HEK293 (cell line): ENCODE data around the gene AP3B1.

Experiments used
- BCL11A ChIP-seq: fragments of 450-650 bp; formaldehyde crosslinking; IDR thresholded peaks from 2 replicates; pipeline ENCODE4 v1.5.1; 2016; ENCODE audit warnings: low read depth, missing biosample characterization, missing genetic modification characterization
- FEZF1 ChIP-seq: fragments of 450-650 bp; formaldehyde crosslinking; IDR thresholded peaks from 2 replicates; pipeline ENCODE4 v1.5.1; 2016; ENCODE audit warnings: missing biosample characterization, missing genetic modification characterization
- GFI1B ChIP-seq: fragments of 450-650 bp; formaldehyde crosslinking; IDR thresholded peaks from 2 replicates; pipeline ENCODE4 v1.5.1; 2016; ENCODE audit warnings: missing biosample characterization, missing genetic modification characterization
- KLF1 ChIP-seq: fragments of 450-650 bp; formaldehyde crosslinking; IDR thresholded peaks from 2 replicates; pipeline ENCODE4 v1.5.1; 2016; ENCODE audit warnings: missing biosample characterization, missing genetic modification characterization
- KLF7 ChIP-seq: fragments of 450-650 bp; formaldehyde crosslinking; IDR thresholded peaks from 2 replicates; pipeline ENCODE4 v1.5.1; 2016; ENCODE audit warnings: missing biosample characterization, missing genetic modification characterization, borderline replicate concordance
- MZF1 ChIP-seq: fragments of 450-650 bp; formaldehyde crosslinking; IDR thresholded peaks from 2 replicates; pipeline ENCODE4 v1.5.1; 2017; ENCODE audit warnings: missing biosample characterization, missing genetic modification characterization, borderline replicate concordance
- OVOL3 ChIP-seq: fragments of 450-650 bp; formaldehyde crosslinking; IDR thresholded peaks from 2 replicates; pipeline ENCODE4 v1.5.1; 2016; ENCODE audit warnings: missing biosample characterization, missing genetic modification characterization
- TCF7L2 ChIP-seq: IDR thresholded peaks from 2 replicates; pipeline ENCODE4 v1.6.1; 2011; ENCODE audit warnings: low read depth, mild to moderate bottlenecking, inconsistent platforms, low read length, moderate library complexity, borderline replicate concordance
- WT1 ChIP-seq: fragments of 450-650 bp; formaldehyde crosslinking; IDR thresholded peaks from 2 replicates; pipeline ENCODE4 v1.5.1; 2016; ENCODE audit warnings: missing biosample characterization, missing genetic modification characterization
- ZBTB20 ChIP-seq: fragments of 450-650 bp; formaldehyde crosslinking; IDR thresholded peaks from 2 replicates; pipeline ENCODE4 v1.5.1; 2016; ENCODE audit warnings: missing biosample characterization, missing genetic modification characterization
- ZNF112 ChIP-seq: fragments of 450-650 bp; formaldehyde crosslinking; IDR thresholded peaks from 2 replicates; pipeline ENCODE4 v1.5.0; 2017; ENCODE audit warnings: missing biosample characterization, missing genetic modification characterization
- ZNF114 ChIP-seq: fragments of 450-650 bp; formaldehyde crosslinking; IDR thresholded peaks from 2 replicates; pipeline ENCODE4 v1.5.0; 2017; ENCODE audit warnings: missing biosample characterization, missing genetic modification characterization
- ZNF121 ChIP-seq: fragments of 450-650 bp; formaldehyde crosslinking; IDR thresholded peaks from 2 replicates; pipeline ENCODE4 v1.5.1; 2016; ENCODE audit warnings: missing biosample characterization, missing genetic modification characterization
- ZNF175 ChIP-seq: fragments of 450-650 bp; formaldehyde crosslinking; IDR thresholded peaks from 2 replicates; pipeline ENCODE4 v1.5.1; 2016; ENCODE audit warnings: missing biosample characterization, missing genetic modification characterization
- ZNF211 ChIP-seq: fragments of 450-650 bp; formaldehyde crosslinking; IDR thresholded peaks from 2 replicates; pipeline ENCODE4 v1.5.1; 2016; ENCODE audit warnings: low read depth, missing biosample characterization, missing genetic modification characterization
- ZNF274 ChIP-seq, 2 experiments: fragments of 200-500 bp in 1 of 2; fragments of 450-650 bp in 1 of 2; sonication (Bioruptor generic) in 1 of 2; formaldehyde crosslinking in 1 of 2; IDR thresholded peaks; 2 replicates each; pipeline versions ENCODE4 v1.5.1 to v1.6.1; 2014 to 2016; ENCODE audit warnings: borderline replicate concordance in 1 of 2, inconsistent platforms in 1 of 2, low read length in 1 of 2, missing biosample characterization in 1 of 2, missing genetic modification characterization in 1 of 2
- ZNF341 ChIP-seq: fragments of 450-650 bp; formaldehyde crosslinking; IDR thresholded peaks from 2 replicates; pipeline ENCODE4; 2016; ENCODE audit warnings: low read depth, missing biosample characterization, missing genetic modification characterization
- ZNF416 ChIP-seq: fragments of 450-650 bp; formaldehyde crosslinking; IDR thresholded peaks from 2 replicates; pipeline ENCODE4 v1.5.1; 2016; ENCODE audit warnings: missing biosample characterization, missing genetic modification characterization
- ZNF529 ChIP-seq: fragments of 450-650 bp; formaldehyde crosslinking; IDR thresholded peaks from 2 replicates; pipeline ENCODE4 v1.5.1; 2017; ENCODE audit warnings: missing genetic modification characterization, missing biosample characterization; ENCODE audit not compliant: insufficient replicate concordance
- ZNF530 ChIP-seq: fragments of 450-650 bp; formaldehyde crosslinking; IDR thresholded peaks from 2 replicates; pipeline ENCODE4 v1.5.1; 2016; ENCODE audit warnings: low read depth, missing biosample characterization, missing genetic modification characterization
- ZNF560 ChIP-seq: fragments of 450-650 bp; formaldehyde crosslinking; IDR thresholded peaks from 2 replicates; pipeline ENCODE4 v1.5.1; 2017; ENCODE audit warnings: missing biosample characterization, missing genetic modification characterization, borderline replicate concordance
- ZSCAN30 ChIP-seq: fragments of 450-650 bp; IDR thresholded peaks from 2 replicates; pipeline ENCODE4 v1.5.1; 2018; ENCODE audit warnings: missing biosample characterization, mild to moderate bottlenecking, missing genetic modification characterization, moderate library complexity
- TF ChIP-seq, protein P1 (sequence below): fragments of 450-650 bp; IDR thresholded peaks from 2 replicates; pipeline ENCODE4 v1.5.1; 2018; ENCODE audit warnings: missing biosample characterization, missing genetic modification characterization
- TF ChIP-seq, protein P2 (sequence below): fragments of 450-650 bp; formaldehyde crosslinking; IDR thresholded peaks from 2 replicates; pipeline ENCODE4 v1.5.1; 2016; ENCODE audit warnings: missing biosample characterization, missing genetic modification characterization
- TF ChIP-seq, protein P3 (sequence below): fragments of 450-650 bp; formaldehyde crosslinking; IDR thresholded peaks from 2 replicates; pipeline ENCODE4 v1.5.1; 2016; ENCODE audit warnings: missing biosample characterization, missing genetic modification characterization
- TF ChIP-seq, protein P4 (sequence below): fragments of 450-650 bp; formaldehyde crosslinking; IDR thresholded peaks from 2 replicates; pipeline ENCODE4 v1.5.1; 2017; ENCODE audit warnings: missing biosample characterization, missing genetic modification characterization
- TF ChIP-seq, protein P5 (sequence below): fragments of 450-650 bp; formaldehyde crosslinking; IDR thresholded peaks from 2 replicates; pipeline ENCODE4 v1.5.1; 2016; ENCODE audit warnings: missing biosample characterization, missing genetic modification characterization
- TF ChIP-seq, protein P6 (sequence below): fragments of 450-650 bp; formaldehyde crosslinking; IDR thresholded peaks from 2 replicates; pipeline ENCODE4 v1.5.1; 2017; ENCODE audit warnings: missing biosample characterization, missing genetic modification characterization
- TF ChIP-seq, protein P7 (sequence below): fragments of 450-650 bp; formaldehyde crosslinking; IDR thresholded peaks from 2 replicates; pipeline ENCODE4 v1.5.1; 2016; ENCODE audit warnings: missing biosample characterization, missing genetic modification characterization

AP3B1 gene

DNA sequence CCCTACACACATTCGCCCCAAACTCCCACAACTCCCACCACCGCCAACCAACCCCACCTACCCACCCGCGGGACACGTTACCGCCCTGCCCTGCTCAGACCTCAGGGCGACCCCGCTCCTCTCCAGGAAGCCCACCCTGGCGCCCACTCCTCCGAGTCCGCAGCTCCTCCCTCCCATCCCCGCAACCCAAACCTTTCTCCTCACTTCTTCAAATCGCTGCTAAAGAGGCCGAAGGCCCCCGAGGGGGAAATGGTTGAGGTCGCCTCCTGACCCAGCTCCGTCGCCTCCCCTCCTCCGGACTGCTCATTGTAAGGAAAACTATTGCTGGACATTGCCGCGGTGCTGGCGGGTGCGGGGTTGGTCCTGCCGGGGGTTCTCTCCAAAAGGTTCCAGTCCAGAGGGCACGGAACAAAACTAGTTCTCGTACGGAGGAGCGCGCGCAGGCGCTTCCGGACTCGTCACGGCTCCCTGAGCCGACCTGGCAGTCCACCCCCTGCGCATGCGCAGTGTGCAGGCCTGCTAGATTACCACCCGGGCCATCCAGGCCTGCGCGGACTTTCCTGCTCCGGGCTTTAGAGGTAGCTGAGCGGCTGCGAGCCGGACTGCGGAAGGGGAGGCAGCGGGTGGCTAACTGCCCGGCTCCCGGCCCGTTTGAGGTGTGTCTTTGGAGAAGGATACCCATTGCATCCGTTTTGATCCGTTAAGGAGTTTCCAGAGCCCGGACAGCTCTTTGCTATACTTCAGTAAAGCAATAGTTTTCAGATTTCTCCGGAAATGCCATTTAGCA lies at the start of gene AP3B1 (continued):
- TF ChIP-seq, protein P1, sequence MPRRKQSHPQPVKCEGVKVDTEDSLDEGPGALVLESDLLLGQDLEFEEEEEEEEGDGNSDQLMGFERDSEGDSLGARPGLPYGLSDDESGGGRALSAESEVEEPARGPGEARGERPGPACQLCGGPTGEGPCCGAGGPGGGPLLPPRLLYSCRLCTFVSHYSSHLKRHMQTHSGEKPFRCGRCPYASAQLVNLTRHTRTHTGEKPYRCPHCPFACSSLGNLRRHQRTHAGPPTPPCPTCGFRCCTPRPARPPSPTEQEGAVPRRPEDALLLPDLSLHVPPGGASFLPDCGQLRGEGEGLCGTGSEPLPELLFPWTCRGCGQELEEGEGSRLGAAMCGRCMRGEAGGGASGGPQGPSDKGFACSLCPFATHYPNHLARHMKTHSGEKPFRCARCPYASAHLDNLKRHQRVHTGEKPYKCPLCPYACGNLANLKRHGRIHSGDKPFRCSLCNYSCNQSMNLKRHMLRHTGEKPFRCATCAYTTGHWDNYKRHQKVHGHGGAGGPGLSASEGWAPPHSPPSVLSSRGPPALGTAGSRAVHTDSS (tag by site-specific recombination) = no peak
- TF ChIP-seq, protein P2, sequence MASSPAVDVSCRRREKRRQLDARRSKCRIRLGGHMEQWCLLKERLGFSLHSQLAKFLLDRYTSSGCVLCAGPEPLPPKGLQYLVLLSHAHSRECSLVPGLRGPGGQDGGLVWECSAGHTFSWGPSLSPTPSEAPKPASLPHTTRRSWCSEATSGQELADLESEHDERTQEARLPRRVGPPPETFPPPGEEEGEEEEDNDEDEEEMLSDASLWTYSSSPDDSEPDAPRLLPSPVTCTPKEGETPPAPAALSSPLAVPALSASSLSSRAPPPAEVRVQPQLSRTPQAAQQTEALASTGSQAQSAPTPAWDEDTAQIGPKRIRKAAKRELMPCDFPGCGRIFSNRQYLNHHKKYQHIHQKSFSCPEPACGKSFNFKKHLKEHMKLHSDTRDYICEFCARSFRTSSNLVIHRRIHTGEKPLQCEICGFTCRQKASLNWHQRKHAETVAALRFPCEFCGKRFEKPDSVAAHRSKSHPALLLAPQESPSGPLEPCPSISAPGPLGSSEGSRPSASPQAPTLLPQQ = no peak
- TF ChIP-seq ZNF121 (tag by site-specific recombination) = no peak
- TF ChIP-seq FEZF1 (tag by site-specific recombination) = no peak
- TF ChIP-seq WT1 (tag by site-specific recombination) = peak; percentile 42; the same call in 1 of the 2 replicates
- TF ChIP-seq TCF7L2 = no peak; the same call in 1 of the 2 replicates
- TF ChIP-seq, protein P3, sequence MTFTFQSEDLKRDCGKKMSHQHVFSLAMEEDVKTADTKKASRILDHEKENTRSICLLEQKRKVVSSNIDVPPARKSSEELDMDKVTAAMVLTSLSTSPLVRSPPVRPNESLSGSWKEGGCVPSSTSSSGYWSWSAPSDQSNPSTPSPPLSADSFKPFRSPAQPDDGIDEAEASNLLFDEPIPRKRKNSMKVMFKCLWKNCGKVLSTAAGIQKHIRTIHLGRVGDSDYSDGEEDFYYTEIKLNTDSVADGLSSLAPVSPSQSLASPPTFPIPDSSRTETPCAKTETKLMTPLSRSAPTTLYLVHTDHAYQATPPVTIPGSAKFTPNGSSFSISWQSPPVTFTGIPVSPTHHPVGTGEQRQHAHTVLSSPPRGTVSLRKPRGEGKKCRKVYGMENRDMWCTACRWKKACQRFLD (tag by site-specific recombination) = no peak
- TF ChIP-seq ZNF175 (tag by site-specific recombination) = no peak
- no peak for TF ChIP-seq ZNF416 (tag by site-specific recombination)
- TF ChIP-seq BCL11A (tag by site-specific recombination) = 0 out of 2 replicates have a peak, but pooled peaks have one; percentile 69
- TF ChIP-seq MZF1 (tag by site-specific recombination) = peak; percentile 10; the same call in 1 of the 2 replicates
- no peak for TF ChIP-seq ZNF274 (IDR thresholded peaks at IDR 0.05; ENCODE audit: low read length)
- no peak for TF ChIP-seq ZNF274 (tag by site-specific recombination; IDR thresholded peaks at IDR 0.05; ENCODE audit: borderline replicate concordance)
- no peak for TF ChIP-seq ZNF529 (tag by site-specific recombination)
- TF ChIP-seq, protein P4, sequence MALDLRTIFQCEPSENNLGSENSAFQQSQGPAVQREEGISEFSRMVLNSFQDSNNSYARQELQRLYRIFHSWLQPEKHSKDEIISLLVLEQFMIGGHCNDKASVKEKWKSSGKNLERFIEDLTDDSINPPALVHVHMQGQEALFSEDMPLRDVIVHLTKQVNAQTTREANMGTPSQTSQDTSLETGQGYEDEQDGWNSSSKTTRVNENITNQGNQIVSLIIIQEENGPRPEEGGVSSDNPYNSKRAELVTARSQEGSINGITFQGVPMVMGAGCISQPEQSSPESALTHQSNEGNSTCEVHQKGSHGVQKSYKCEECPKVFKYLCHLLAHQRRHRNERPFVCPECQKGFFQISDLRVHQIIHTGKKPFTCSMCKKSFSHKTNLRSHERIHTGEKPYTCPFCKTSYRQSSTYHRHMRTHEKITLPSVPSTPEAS (tag by site-specific recombination) = no peak
- TF ChIP-seq, protein P5, sequence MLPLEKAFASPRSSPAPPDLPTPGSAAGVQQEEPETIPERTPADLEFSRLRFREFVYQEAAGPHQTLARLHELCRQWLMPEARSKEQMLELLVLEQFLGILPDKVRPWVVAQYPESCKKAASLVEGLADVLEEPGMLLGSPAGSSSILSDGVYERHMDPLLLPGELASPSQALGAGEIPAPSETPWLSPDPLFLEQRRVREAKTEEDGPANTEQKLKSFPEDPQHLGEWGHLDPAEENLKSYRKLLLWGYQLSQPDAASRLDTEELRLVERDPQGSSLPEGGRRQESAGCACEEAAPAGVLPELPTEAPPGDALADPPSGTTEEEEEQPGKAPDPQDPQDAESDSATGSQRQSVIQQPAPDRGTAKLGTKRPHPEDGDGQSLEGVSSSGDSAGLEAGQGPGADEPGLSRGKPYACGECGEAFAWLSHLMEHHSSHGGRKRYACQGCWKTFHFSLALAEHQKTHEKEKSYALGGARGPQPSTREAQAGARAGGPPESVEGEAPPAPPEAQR (tag by site-specific recombination) = no peak
- TF ChIP-seq ZNF114 (tag by site-specific recombination) = no peak
- no peak for TF ChIP-seq ZNF530
- TF ChIP-seq ZSCAN30 = peak; percentile 90; the same call in 1 of the 2 replicates
- TF ChIP-seq, protein P6, sequence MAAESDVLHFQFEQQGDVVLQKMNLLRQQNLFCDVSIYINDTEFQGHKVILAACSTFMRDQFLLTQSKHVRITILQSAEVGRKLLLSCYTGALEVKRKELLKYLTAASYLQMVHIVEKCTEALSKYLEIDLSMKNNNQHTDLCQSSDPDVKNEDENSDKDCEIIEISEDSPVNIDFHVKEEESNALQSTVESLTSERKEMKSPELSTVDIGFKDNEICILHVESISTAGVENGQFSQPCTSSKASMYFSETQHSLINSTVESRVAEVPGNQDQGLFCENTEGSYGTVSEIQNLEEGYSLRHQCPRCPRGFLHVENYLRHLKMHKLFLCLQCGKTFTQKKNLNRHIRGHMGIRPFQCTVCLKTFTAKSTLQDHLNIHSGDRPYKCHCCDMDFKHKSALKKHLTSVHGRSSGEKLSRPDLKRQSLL = peak; percentile 64; the same call in 1 of the 2 replicates
- TF ChIP-seq GFI1B (tag by site-specific recombination) = no peak
- TF ChIP-seq, protein P7, sequence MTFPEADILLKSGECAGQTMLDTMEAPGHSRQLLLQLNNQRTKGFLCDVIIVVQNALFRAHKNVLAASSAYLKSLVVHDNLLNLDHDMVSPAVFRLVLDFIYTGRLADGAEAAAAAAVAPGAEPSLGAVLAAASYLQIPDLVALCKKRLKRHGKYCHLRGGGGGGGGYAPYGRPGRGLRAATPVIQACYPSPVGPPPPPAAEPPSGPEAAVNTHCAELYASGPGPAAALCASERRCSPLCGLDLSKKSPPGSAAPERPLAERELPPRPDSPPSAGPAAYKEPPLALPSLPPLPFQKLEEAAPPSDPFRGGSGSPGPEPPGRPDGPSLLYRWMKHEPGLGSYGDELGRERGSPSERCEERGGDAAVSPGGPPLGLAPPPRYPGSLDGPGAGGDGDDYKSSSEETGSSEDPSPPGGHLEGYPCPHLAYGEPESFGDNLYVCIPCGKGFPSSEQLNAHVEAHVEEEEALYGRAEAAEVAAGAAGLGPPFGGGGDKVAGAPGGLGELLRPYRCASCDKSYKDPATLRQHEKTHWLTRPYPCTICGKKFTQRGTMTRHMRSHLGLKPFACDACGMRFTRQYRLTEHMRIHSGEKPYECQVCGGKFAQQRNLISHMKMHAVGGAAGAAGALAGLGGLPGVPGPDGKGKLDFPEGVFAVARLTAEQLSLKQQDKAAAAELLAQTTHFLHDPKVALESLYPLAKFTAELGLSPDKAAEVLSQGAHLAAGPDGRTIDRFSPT = no peak
- no peak for TF ChIP-seq OVOL3 (tag by site-specific recombination)
- TF ChIP-seq ZBTB20 (tag by site-specific recombination) = peak; percentile 76; the same call in 1 of the 2 replicates
- TF ChIP-seq KLF1 (tag by site-specific recombination) = no peak
- TF ChIP-seq ZNF211 (tag by site-specific recombination) = no peak
- TF ChIP-seq ZNF112 = no peak
- no peak for TF ChIP-seq KLF7
- no peak for TF ChIP-seq ZNF560
- TF ChIP-seq ZNF341 (tag by site-specific recombination) = peak; percentile 88
